GM12874 (cell line): ENCODE measurements around the gene PLEKHS1.

Experiments
- CTCF ChIP-seq: IDR thresholded peaks from 2 replicates; pipeline ENCODE4 v1.5.1; 2011; ENCODE audit warnings: low read depth, mild to moderate bottlenecking, control low read depth, low read length, moderate library complexity; ENCODE audit not compliant: insufficient read depth

The PLEKHS1 gene

GRCh38 chr10:113751181-113751732 is at the start of gene PLEKHS1:
Gene PLEKHS1 (plus strand): TSS chr10:113751682. CDS start chr10:113755278, 3,596 bp downstream.
- no peak for TF ChIP-seq CTCF

- TF ChIP-seq CTCF: peak; percentile 32; the same call in 1 of the 2 replicates
Measured at GRCh38 chr10:113704637-113705343, 46.7 kb upstream of the PLEKHS1 start.

- TF ChIP-seq CTCF: no peak
Measured at GRCh38 chr10:113705344-113705652, 46.2 kb upstream of the PLEKHS1 start.

GRCh38 chr10:113706623-113707022 is 44.9 kb upstream of the PLEKHS1 start:
- TF ChIP-seq CTCF: no peak

- TF ChIP-seq CTCF: no peak
Measured at GRCh38 chr10:113708640-113709039, 42.8 kb upstream of the PLEKHS1 start.

GRCh38 chr10:113709221-113709838 is 42.2 kb upstream of the PLEKHS1 start:
- no peak for TF ChIP-seq CTCF

GRCh38 chr10:113711142-113711541 is 40.3 kb upstream of the PLEKHS1 start:
- TF ChIP-seq CTCF: no peak
